ENCODE measurements around the gene SCAPER.

The SCAPER gene

DNA sequence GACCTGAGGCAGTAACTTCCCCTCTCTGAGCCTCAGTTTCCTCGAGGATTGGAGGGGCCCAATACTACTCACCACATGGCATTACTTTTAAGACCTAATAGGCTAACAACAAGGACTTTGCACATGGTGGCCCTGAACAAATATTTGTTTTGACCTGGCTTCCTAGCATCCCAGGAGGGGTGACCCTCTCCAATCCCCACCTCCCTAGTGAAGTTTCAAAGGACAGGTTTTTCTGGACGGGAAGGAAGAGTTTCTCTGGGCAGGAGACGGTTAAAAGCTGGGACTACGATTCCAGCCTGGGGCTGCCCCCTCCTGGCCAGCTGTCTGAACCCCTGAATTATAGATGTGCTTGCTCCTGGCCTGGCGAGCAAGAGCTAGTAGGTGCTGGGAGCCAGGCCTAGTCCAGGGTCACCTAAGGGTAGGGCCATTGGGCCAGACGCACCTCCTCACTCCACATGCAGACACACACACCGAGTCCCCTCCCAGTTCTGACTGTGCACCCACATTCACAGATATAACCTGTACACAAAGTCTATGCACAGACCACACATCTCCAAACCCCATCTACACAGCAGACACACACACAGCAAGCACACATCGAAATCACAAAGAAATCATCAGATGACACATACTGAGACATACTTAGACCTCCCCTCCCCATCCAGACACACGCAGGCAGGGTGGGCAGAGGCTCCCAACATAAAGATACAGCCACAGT lies 571.3 kb downstream of the SCAPER start:
- Histone ChIP-seq H3K36me3 (ENCODE audit: insufficient read depth, low read depth, low read length) (no peaks in the 10 kb centered on the region), H3K4me1 (ENCODE audit: insufficient read depth, low read length) (no peaks in the 10 kb centered on the region; the same call in 1 of the 2 replicates), H3K27me3 (ENCODE audit: insufficient read depth, low read length) (peaks cover 75% of the 10 kb centered on the region), H3K9ac (ENCODE audit: low read depth, low read length) (no peak overlapping the region), H3K27ac (ENCODE audit: low read length) (no peak overlapping the region), H3K9me3 (ENCODE audit: insufficient read depth, low read depth, low read length) (peaks cover 4% of the 10 kb centered on the region; the same call in 1 of the 2 replicates), H3K4me3 (ENCODE audit: low read length) (no peak overlapping the region)

DNA sequence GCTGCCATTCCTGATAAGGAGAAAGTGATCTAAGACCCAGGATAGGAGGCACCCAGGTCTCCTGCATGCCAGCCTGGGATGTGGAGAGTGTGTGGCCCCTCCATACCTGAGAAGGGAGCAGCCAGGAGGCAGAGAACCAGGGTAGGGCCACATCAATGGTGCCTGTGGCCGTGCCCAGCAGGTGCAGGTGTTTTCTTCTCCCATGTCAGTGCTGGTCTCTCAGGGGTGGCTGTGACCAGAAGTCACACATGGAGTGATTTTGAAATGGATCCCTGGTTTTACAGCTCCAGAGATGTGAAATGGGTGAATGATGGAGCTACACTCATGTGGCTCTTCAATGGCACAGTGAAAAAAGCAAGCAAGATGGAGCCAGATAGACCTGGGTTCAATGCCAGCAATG lies 571.8 kb downstream of the SCAPER start:
- H3K36me3 ChIP-seq (ENCODE audit: insufficient read depth, low read depth, low read length), result no peaks in the 10 kb centered on the region
- peaks cover 69% of the 10 kb centered on the region for H3K27me3 ChIP-seq (ENCODE audit: insufficient read depth, low read length)
- no peak overlapping the region for H3K27ac ChIP-seq (ENCODE audit: low read length)
- H3K4me1 ChIP-seq (ENCODE audit: insufficient read depth, low read length), result no peaks in the 10 kb centered on the region; the same call in 1 of the 2 replicates
- no peak overlapping the region for H3K9ac ChIP-seq (ENCODE audit: low read depth, low read length)
- no peak overlapping the region for H3K4me3 ChIP-seq (ENCODE audit: low read length)
- H3K9me3 ChIP-seq (ENCODE audit: insufficient read depth, low read depth, low read length), result no peaks in the 10 kb centered on the region; the same call in 1 of the 2 replicates

DNA sequence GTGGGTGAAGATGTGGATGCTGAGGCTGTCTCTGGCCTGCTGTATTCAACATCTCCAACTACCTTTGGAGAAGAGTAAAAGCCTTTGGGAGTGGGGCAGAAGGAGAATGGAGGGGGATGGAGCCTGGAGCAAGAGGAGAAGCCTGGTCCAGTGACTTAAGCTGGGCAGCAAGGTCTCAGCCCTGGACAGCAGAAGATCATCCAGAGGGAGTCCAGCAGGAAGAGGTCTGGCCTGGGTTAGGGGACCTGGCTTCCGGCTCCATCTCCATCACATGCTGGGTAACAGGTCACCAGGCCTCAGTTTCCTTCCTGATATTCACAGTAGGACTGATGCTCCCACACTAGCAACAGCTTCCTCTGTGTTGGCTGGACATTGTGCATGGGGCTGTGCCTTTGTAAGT lies 572.3 kb downstream of the SCAPER start:
- Histone ChIP-seq H3K27ac (ENCODE audit: low read length) (no peak overlapping the region), H3K36me3 (ENCODE audit: insufficient read depth, low read depth, low read length) (no peaks in the 10 kb centered on the region), H3K4me3 (ENCODE audit: low read length) (no peak overlapping the region), H3K9me3 (ENCODE audit: insufficient read depth, low read depth, low read length) (no peaks in the 10 kb centered on the region; the same call in 1 of the 2 replicates), H3K4me1 (ENCODE audit: insufficient read depth, low read length) (no peaks in the 10 kb centered on the region; the same call in 1 of the 2 replicates), H3K9ac (ENCODE audit: low read depth, low read length) (no peak overlapping the region), H3K27me3 (ENCODE audit: insufficient read depth, low read length) (peaks cover 64% of the 10 kb centered on the region)

DNA sequence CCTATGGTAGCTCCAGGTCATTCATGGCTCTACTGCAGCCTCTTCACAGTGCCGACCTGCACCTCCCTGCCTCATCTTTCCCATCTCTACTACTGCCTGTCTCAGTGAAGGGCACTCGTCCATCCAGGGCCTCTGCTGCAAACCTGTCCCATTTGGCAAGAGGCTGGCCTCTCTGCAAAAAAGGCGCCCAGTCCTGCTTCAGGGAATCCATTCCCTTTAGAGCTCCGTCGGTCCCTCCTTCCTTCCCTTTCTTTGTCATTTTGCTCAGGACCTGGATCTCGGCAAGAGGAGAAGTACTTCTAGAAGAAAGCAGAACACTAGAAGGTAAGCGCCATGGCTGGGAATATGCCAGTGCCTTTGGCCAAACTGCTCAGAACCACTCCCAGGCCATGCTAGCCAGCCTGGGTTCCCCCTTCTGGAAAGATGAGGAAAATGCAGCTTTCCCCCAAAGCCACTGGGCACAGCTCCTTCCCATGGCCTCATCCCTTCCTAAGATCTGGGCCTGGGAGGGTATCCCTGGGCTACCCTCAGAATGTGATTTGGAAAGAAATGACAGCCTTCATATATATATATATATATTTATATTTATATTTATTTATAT lies 575.0 kb downstream of the SCAPER start:
- Histone ChIP-seq H3K9ac (ENCODE audit: low read depth, low read length) (no peak overlapping the region), H3K4me3 (ENCODE audit: low read length) (no peak overlapping the region), H3K27ac (ENCODE audit: low read length) (no peak overlapping the region), H3K36me3 (ENCODE audit: insufficient read depth, low read depth, low read length) (no peaks in the 10 kb centered on the region), H3K27me3 (ENCODE audit: insufficient read depth, low read length) (peaks cover 38% of the 10 kb centered on the region), H3K4me1 (ENCODE audit: insufficient read depth, low read length) (no peaks in the 10 kb centered on the region; the same call in 1 of the 2 replicates), H3K9me3 (ENCODE audit: insufficient read depth, low read depth, low read length) (no peaks in the 10 kb centered on the region)

DNA sequence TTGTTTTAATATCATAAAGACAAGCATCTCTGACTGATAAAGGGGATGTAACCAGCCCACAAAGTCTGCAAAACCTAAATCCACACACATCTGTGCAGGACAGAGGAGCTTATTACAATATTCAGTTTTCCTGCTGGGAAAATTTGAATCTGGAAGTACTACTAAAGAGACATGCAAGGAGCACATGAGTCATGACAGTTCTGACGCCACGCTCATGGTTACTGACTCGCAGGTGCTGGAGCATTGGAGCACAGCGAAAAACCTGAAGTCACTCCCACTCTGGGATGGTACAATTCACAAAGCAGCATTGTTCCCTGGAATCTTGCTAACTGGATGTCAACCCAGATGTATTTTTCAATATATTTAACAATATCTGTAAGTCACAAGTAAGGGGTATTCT lies 576.2 kb downstream of the SCAPER start:
- Histone ChIP-seq H3K27ac (ENCODE audit: low read length) (no peak overlapping the region), H3K9me3 (ENCODE audit: insufficient read depth, low read depth, low read length) (no peaks in the 10 kb centered on the region), H3K27me3 (ENCODE audit: insufficient read depth, low read length) (peaks cover 32% of the 10 kb centered on the region), H3K36me3 (ENCODE audit: insufficient read depth, low read depth, low read length) (no peaks in the 10 kb centered on the region), H3K9ac (ENCODE audit: low read depth, low read length) (no peak overlapping the region), H3K4me1 (ENCODE audit: insufficient read depth, low read length) (no peaks in the 10 kb centered on the region), H3K4me3 (ENCODE audit: low read length) (no peak overlapping the region)

DNA sequence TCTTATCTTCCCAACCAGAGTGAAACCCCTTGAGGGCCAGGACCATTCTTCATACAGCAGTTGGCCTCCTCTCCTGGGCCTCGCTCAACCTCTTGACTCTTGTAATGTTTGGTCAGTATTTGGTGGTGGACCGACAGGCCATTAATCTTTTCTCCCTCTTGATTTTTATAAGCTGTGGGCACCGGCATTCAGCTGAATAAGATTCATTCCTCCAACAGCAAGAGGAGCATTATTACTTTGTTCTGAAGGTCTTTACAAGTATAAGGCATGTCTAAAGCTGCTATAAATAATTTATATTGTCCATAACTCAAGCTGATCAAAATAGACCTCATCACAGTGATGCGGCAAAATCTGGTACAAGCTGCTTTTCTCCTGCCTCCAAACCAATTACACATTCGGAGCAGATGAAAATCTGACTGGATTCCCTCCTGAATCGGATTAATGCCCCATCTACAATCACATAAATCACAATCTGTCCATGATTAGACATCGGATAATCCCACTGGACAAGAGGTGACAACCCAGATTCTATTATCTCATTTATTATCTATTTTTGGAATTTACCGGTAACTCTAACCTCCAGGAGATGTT lies 576.9 kb downstream of the SCAPER start:
- no peak overlapping the region for H3K9ac ChIP-seq (ENCODE audit: low read depth, low read length)
- H3K36me3 ChIP-seq (ENCODE audit: insufficient read depth, low read depth, low read length), result no peaks in the 10 kb centered on the region
- no peaks in the 10 kb centered on the region for H3K9me3 ChIP-seq (ENCODE audit: insufficient read depth, low read depth, low read length)
- no peak overlapping the region for H3K27ac ChIP-seq (ENCODE audit: low read length)
- H3K4me3 ChIP-seq (ENCODE audit: low read length), result no peak overlapping the region
- no peaks in the 10 kb centered on the region for H3K4me1 ChIP-seq (ENCODE audit: insufficient read depth, low read length)
- peaks cover 24% of the 10 kb centered on the region for H3K27me3 ChIP-seq (ENCODE audit: insufficient read depth, low read length)

DNA sequence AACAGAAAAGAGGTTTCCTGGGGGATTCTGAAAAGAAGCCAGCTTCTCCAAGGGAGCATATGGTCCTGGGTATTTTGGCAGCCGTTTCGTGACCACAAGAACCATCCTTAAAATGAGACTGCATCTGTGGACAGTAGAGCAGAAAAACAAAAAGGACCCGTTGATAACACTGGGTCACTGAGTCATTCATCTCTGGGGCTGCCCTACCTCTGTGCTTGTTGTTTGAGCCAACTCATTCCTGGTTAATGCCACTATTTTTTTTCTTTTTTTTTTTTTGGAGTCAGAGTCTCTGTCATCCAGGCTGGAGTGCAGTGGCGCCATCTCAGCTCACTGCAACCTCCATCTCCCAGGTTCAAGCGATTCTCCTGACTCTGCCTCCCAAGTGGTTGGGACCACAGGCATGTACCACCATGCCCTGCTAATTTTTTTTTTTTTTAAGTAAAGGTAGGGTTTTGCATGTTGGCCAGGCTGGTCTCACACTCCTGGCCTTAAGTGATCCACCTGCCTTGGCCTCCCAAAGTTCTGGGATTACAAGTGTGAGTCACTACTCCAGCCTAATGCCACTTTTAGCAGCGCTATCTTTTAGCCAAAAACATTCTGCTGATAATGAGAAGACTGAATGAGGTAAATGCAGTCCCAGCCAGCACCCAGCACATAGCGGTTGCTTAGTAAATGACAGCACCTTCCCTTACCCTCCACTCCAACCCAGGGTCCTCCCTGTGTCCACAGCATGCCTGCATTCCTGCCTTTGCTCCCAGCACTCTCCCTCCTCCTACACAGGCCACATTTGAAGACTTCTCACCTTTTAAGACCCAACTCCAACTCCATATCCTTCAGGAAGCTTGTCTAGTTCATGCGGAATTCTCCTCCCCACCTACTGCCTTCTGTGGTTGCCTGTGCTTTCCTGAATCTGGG lies 577.7 kb downstream of the SCAPER start:
- Histone ChIP-seq H3K27ac (ENCODE audit: low read length) (no peak overlapping the region), H3K36me3 (ENCODE audit: insufficient read depth, low read depth, low read length) (no peaks in the 10 kb centered on the region), H3K9me3 (ENCODE audit: insufficient read depth, low read depth, low read length) (no peaks in the 10 kb centered on the region), H3K27me3 (ENCODE audit: insufficient read depth, low read length) (peaks cover 17% of the 10 kb centered on the region), H3K4me1 (ENCODE audit: insufficient read depth, low read length) (no peaks in the 10 kb centered on the region), H3K4me3 (ENCODE audit: low read length) (no peak overlapping the region), H3K9ac (ENCODE audit: low read depth, low read length) (no peak overlapping the region)

DNA sequence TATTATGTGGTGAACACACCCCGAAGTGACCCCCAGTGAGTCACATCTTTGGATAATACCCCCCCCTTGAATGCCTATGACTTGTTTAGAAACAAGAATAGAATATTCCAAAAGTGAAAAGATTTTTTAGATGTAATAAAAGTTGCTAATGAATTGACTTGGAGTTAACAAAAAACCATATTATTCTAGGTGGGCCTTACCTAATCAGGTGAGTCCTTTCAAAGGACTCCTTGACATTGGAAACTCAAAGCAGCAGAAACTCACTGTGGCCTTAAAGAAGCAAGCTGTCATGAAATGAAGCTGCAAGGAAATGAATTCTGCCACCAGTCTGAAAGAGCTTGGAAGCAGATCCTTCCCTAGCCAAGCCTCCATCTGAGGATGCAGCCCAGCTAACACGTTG lies 579.4 kb downstream of the SCAPER start:
- no peak overlapping the region for H3K4me3 ChIP-seq (ENCODE audit: low read length)
- H3K36me3 ChIP-seq (ENCODE audit: insufficient read depth, low read depth, low read length), result no peaks in the 10 kb centered on the region
- H3K27ac ChIP-seq (ENCODE audit: low read length), result no peak overlapping the region
- no peaks in the 10 kb centered on the region for H3K4me1 ChIP-seq (ENCODE audit: insufficient read depth, low read length)
- no peaks in the 10 kb centered on the region for H3K9me3 ChIP-seq (ENCODE audit: insufficient read depth, low read depth, low read length)
- H3K9ac ChIP-seq (ENCODE audit: low read depth, low read length), result no peak overlapping the region
- H3K27me3 ChIP-seq (ENCODE audit: insufficient read depth, low read length), result peaks cover 15% of the 10 kb centered on the region; the same call in 1 of the 2 replicates

DNA sequence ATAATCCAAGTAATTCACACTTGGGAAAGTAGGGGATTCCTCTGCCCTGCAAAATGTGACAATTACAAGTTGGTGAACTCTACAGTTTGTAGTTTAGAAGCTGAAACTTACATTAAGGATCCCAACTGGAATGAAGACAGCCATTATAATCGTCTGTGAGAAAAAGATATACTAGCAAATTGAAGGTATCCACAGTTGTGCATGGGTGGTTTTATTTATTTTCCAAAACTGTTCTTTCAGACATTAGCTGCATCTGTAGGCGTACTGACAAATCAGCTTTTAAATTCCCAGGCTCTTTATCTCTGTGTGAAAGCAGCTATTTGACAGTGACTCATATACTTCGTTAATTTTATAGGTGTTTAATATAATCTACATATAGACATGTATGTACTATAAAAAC lies 581.1 kb downstream of the SCAPER start:
- Histone ChIP-seq H3K9me3 (ENCODE audit: insufficient read depth, low read depth, low read length) (no peaks in the 10 kb centered on the region), H3K27me3 (ENCODE audit: insufficient read depth, low read length) (peaks cover 8% of the 10 kb centered on the region; the same call in 1 of the 2 replicates), H3K4me3 (ENCODE audit: low read length) (no peak overlapping the region), H3K27ac (ENCODE audit: low read length) (no peak overlapping the region), H3K9ac (ENCODE audit: low read depth, low read length) (no peak overlapping the region), H3K4me1 (ENCODE audit: insufficient read depth, low read length) (no peaks in the 10 kb centered on the region), H3K36me3 (ENCODE audit: insufficient read depth, low read depth, low read length) (no peaks in the 10 kb centered on the region)

DNA sequence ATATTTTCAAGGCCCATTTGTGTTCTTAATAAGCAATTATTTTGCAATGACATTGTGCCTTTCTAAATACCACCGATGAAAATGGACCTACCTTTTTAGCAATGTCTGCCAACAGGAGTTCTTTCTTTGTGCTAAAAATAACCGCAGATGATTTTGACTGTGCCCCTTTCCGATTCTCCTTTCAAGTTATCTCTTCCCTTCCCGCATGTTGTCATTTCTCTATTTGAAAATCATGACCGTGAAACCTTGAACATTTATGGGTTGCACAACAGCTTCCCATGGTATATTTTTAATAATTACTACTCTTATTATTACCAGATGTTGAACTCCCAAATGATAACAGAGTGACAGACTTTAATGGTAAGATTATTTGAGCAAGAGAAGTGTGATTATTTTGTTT lies 583.5 kb downstream of the SCAPER start:
- no peaks in the 10 kb centered on the region for H3K36me3 ChIP-seq (ENCODE audit: insufficient read depth, low read depth, low read length)
- no peak overlapping the region for H3K4me3 ChIP-seq (ENCODE audit: low read length)
- H3K9me3 ChIP-seq (ENCODE audit: insufficient read depth, low read depth, low read length), result no peaks in the 10 kb centered on the region
- 0 out of 2 replicates have a peak, but pooled peaks cover 6% of the 10 kb centered on the region for H3K27me3 ChIP-seq (ENCODE audit: insufficient read depth, low read length)
- no peaks in the 10 kb centered on the region for H3K4me1 ChIP-seq (ENCODE audit: insufficient read depth, low read length)
- no peak overlapping the region for H3K27ac ChIP-seq (ENCODE audit: low read length)
- no peak overlapping the region for H3K9ac ChIP-seq (ENCODE audit: low read depth, low read length)

DNA sequence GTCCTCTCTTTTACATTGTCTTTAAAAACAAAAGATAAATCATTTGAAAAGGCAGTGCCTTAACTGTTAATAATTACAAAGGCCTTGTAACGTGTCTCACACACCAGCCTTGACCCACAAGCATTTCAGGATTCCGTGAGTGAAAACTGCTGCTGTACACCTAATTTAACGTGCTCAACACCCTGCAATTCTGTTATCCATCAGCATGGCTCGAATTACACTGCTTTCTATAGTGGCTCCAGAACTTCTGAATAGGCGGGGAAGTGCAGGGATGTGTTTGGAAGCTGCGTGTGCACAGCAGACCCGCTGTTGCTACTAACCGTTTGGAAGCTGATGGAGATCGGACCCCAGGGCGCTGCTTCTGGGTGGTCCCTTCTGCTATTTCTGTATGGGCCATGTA lies 584.0 kb downstream of the SCAPER start:
- Histone ChIP-seq H3K9me3 (ENCODE audit: insufficient read depth, low read depth, low read length) (no peaks in the 10 kb centered on the region), H3K4me3 (ENCODE audit: low read length) (no peak overlapping the region), H3K27ac (ENCODE audit: low read length) (no peak overlapping the region), H3K36me3 (ENCODE audit: insufficient read depth, low read depth, low read length) (no peaks in the 10 kb centered on the region), H3K4me1 (ENCODE audit: insufficient read depth, low read length) (no peaks in the 10 kb centered on the region), H3K27me3 (ENCODE audit: insufficient read depth, low read length) (0 out of 2 replicates have a peak, but pooled peaks cover 6% of the 10 kb centered on the region), H3K9ac (ENCODE audit: low read depth, low read length) (no peak overlapping the region)
